Measurements from ENCODE around the gene HS3ST4.

The HS3ST4 gene

DNA sequence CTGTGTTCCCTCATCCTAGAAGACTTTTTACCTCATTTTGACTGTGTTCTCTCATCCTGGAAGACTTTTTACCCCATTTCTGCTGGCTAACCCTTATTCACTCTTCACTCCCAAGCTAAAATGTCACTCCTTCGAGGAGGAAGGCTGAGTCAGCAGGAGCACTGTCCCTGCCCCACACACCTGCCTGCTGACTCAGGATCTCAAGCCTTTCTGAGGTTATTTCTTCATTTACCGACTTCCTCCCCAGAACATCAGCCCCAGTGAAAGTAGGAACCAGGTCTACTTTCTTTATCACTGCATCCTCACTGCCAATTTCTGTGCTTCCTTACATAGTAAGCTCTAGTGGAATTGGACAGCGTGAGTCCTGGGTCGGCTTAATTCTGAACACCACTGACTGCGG is 220.6 kb downstream of the HS3ST4 start:
- H3K4me3 ChIP-seq (ENCODE audit: low read depth, low read length): no peak overlapping the region
- H2AFZ ChIP-seq: peak overlapping the region; percentile 7
- no peaks in the 10 kb centered on the region for H3K9me3 ChIP-seq (ENCODE audit: control insufficient read depth, low read length)
- no peak overlapping the region for H3K9ac ChIP-seq
- H3K27ac ChIP-seq: no peak overlapping the region
- peaks cover 9% of the 10 kb centered on the region for H3K4me1 ChIP-seq
- peaks cover 11% of the 10 kb centered on the region for H3K79me2 ChIP-seq
- no peaks in the 10 kb centered on the region for H3K27me3 ChIP-seq (ENCODE audit: control insufficient read depth, insufficient read depth, low read length)
- TF ChIP-seq, protein P1, sequence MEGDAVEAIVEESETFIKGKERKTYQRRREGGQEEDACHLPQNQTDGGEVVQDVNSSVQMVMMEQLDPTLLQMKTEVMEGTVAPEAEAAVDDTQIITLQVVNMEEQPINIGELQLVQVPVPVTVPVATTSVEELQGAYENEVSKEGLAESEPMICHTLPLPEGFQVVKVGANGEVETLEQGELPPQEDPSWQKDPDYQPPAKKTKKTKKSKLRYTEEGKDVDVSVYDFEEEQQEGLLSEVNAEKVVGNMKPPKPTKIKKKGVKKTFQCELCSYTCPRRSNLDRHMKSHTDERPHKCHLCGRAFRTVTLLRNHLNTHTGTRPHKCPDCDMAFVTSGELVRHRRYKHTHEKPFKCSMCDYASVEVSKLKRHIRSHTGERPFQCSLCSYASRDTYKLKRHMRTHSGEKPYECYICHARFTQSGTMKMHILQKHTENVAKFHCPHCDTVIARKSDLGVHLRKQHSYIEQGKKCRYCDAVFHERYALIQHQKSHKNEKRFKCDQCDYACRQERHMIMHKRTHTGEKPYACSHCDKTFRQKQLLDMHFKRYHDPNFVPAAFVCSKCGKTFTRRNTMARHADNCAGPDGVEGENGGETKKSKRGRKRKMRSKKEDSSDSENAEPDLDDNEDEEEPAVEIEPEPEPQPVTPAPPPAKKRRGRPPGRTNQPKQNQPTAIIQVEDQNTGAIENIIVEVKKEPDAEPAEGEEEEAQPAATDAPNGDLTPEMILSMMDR (IDR thresholded peaks at IDR 0.05): no peak
- no peak overlapping the region for H3K4me2 ChIP-seq (ENCODE audit: low read length)
- no peaks in the 10 kb centered on the region for H3K36me3 ChIP-seq (ENCODE audit: control insufficient read depth, insufficient read depth, low read length)

GRCh38 chr16:25914357-25914962 is 222.7 kb downstream of the HS3ST4 start:
- H3K4me3 ChIP-seq (ENCODE audit: low read depth, low read length): no peak overlapping the region
- H2AFZ ChIP-seq: no peak overlapping the region
- H3K27me3 ChIP-seq (ENCODE audit: control insufficient read depth, insufficient read depth, low read length): no peaks in the 10 kb centered on the region
- no peak overlapping the region for H3K9ac ChIP-seq
- H3K9me3 ChIP-seq (ENCODE audit: control insufficient read depth, low read length): no peaks in the 10 kb centered on the region
- no peaks in the 10 kb centered on the region for H3K36me3 ChIP-seq (ENCODE audit: control insufficient read depth, insufficient read depth, low read length)
- peaks cover 11% of the 10 kb centered on the region for H3K79me2 ChIP-seq
- peaks cover 9% of the 10 kb centered on the region for H3K4me1 ChIP-seq
- H3K4me2 ChIP-seq (ENCODE audit: low read length): no peak overlapping the region
- TF ChIP-seq, protein P1 (IDR thresholded peaks at IDR 0.05): no peak
- H3K27ac ChIP-seq: no peak overlapping the region

DNA sequence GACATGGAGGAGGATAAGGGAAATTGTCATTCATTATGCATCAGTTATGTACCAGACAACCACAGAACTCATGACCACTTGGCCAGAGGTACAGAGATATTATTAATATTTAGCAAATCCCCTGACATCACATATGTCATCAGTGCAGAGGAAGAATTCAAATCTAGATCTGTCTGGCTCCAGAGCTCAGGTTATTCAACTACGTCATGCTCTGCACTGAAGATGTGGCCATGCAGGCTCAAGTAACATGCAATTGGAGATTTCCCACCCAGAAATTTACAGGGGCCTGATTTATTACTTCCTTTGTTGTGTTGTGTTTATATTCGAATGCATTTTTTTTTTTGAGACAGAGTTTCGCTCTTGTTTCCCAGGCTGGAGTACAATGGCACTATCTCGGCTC is 224.3 kb downstream of the HS3ST4 start:
- Histone ChIP-seq H3K36me3 (ENCODE audit: control insufficient read depth, insufficient read depth, low read length) (no peaks in the 10 kb centered on the region), H3K4me2 (ENCODE audit: low read length) (no peak overlapping the region), H3K4me1 (peaks cover 9% of the 10 kb centered on the region), H3K27ac (no peak overlapping the region), H3K9ac (no peak overlapping the region), H3K79me2 (peaks cover 13% of the 10 kb centered on the region), H3K27me3 (ENCODE audit: control insufficient read depth, insufficient read depth, low read length) (no peaks in the 10 kb centered on the region), H3K4me3 (ENCODE audit: low read depth, low read length) (no peak overlapping the region), H2AFZ (no peak overlapping the region), H3K9me3 (ENCODE audit: control insufficient read depth, low read length) (no peaks in the 10 kb centered on the region)
- TF ChIP-seq, protein P1 (IDR thresholded peaks at IDR 0.05): no peak

- H3K27me3 ChIP-seq (ENCODE audit: control insufficient read depth, insufficient read depth, low read length): no peaks in the 10 kb centered on the region
- no peak overlapping the region for H3K9ac ChIP-seq
- H3K36me3 ChIP-seq (ENCODE audit: control insufficient read depth, insufficient read depth, low read length): no peaks in the 10 kb centered on the region
- H3K4me3 ChIP-seq (ENCODE audit: low read depth, low read length): no peak overlapping the region
- no peak overlapping the region for H3K27ac ChIP-seq
- peaks cover 5% of the 10 kb centered on the region for H3K4me1 ChIP-seq
- peaks cover 10% of the 10 kb centered on the region for H3K79me2 ChIP-seq
- no peak overlapping the region for H2AFZ ChIP-seq
- TF ChIP-seq, protein P1 (IDR thresholded peaks at IDR 0.05): no peak
- H3K9me3 ChIP-seq (ENCODE audit: control insufficient read depth, low read length): no peaks in the 10 kb centered on the region
- no peak overlapping the region for H3K4me2 ChIP-seq (ENCODE audit: low read length)
Measured at GRCh38 chr16:25922438-25922837, 230.7 kb downstream of the HS3ST4 start.

GRCh38 chr16:25925421-25925820 is 233.7 kb downstream of the HS3ST4 start:
- Histone ChIP-seq H3K36me3 (ENCODE audit: control insufficient read depth, insufficient read depth, low read length) (no peaks in the 10 kb centered on the region), H3K4me3 (ENCODE audit: low read depth, low read length) (no peak overlapping the region), H3K27me3 (ENCODE audit: control insufficient read depth, insufficient read depth, low read length) (no peaks in the 10 kb centered on the region), H3K27ac (no peak overlapping the region), H3K4me1 (peaks cover 5% of the 10 kb centered on the region), H3K4me2 (ENCODE audit: low read length) (no peak overlapping the region), H3K9me3 (ENCODE audit: control insufficient read depth, low read length) (no peaks in the 10 kb centered on the region), H3K9ac (no peak overlapping the region), H2AFZ (no peak overlapping the region), H3K79me2 (peaks cover 5% of the 10 kb centered on the region)
- TF ChIP-seq, protein P1 (IDR thresholded peaks at IDR 0.05): no peak
